HG03432 (cell line): ENCODE data around the gene CHRDL2.

Source experiments
- ATAC-seq: cut with Tn5 transposase; IDR thresholded peaks from one replicate; pipeline ENCODE4 v1.9.1; 2021; ENCODE audit warnings: mild to moderate bottlenecking, moderate library complexity; ENCODE audit not compliant: unreplicated experiment

The CHRDL2 gene

GRCh38 chr11:74717221-74717969 lies 13.8 kb downstream of the CHRDL2 start:
- ATAC-seq, result no peak

GRCh38 chr11:74714904-74715303 lies 16.3 kb downstream of the CHRDL2 start:
- no peak for ATAC-seq

GRCh38 chr11:74713686-74714085 lies 17.5 kb downstream of the CHRDL2 start:
- no peak for ATAC-seq

GRCh38 chr11:74710281-74710938 lies 20.8 kb downstream of the CHRDL2 start:
- no peak for ATAC-seq

- no peak for ATAC-seq
These were observed 22.1 kb downstream of the CHRDL2 start for GRCh38 chr11:74709175-74709574.

- no peak for ATAC-seq
These were observed 23.4 kb downstream of the CHRDL2 start for GRCh38 chr11:74707602-74708510.

GRCh38 chr11:74707182-74707581 lies 24.0 kb downstream of the CHRDL2 start:
- ATAC-seq, result no peak

GRCh38 chr11:74703211-74703610 lies 28.0 kb downstream of the CHRDL2 start:
- ATAC-seq, result no peak

- peak; percentile 65 for ATAC-seq
These were observed 28.7 kb downstream of the CHRDL2 start for GRCh38 chr11:74702383-74703007.

- ATAC-seq, result no peak
These were observed 29.9 kb downstream of the CHRDL2 start for GRCh38 chr11:74701351-74701750.

- ATAC-seq, result no peak
These were observed 31.4 kb downstream of the CHRDL2 start for GRCh38 chr11:74699615-74700396.

GRCh38 chr11:74697722-74698121 lies 33.5 kb downstream of the CHRDL2 start:
- ATAC-seq, result no peak

GRCh38 chr11:74696939-74697675 lies 34.1 kb downstream of the CHRDL2 start:
- no peak for ATAC-seq

- ATAC-seq, result no peak
These were observed 34.7 kb downstream of the CHRDL2 start for GRCh38 chr11:74696500-74696899.

- ATAC-seq, result no peak
These were observed 35.4 kb downstream of the CHRDL2 start for GRCh38 chr11:74695705-74696280.

GRCh38 chr11:74694136-74694930 lies 36.9 kb downstream of the CHRDL2 start:
- ATAC-seq, result no peak

- no peak for ATAC-seq
These were observed 37.7 kb downstream of the CHRDL2 start for GRCh38 chr11:74693531-74693930.

- ATAC-seq, result no peak
These were observed 39.5 kb downstream of the CHRDL2 start for GRCh38 chr11:74691755-74692154.
